GM19395 (cell line): Measurements from ENCODE around the gene CEBPA.

Experiments
- ATAC-seq: cut with Tn5 transposase; IDR thresholded peaks from one replicate; pipeline ENCODE4 v1.9.1; 2021; ENCODE audit warnings: mild to moderate bottlenecking, moderate library complexity; ENCODE audit not compliant: unreplicated experiment

The CEBPA gene

GRCh38 chr19:33252418-33252962 lies 49.8 kb downstream of the CEBPA start:
- no peak for ATAC-seq

DNA sequence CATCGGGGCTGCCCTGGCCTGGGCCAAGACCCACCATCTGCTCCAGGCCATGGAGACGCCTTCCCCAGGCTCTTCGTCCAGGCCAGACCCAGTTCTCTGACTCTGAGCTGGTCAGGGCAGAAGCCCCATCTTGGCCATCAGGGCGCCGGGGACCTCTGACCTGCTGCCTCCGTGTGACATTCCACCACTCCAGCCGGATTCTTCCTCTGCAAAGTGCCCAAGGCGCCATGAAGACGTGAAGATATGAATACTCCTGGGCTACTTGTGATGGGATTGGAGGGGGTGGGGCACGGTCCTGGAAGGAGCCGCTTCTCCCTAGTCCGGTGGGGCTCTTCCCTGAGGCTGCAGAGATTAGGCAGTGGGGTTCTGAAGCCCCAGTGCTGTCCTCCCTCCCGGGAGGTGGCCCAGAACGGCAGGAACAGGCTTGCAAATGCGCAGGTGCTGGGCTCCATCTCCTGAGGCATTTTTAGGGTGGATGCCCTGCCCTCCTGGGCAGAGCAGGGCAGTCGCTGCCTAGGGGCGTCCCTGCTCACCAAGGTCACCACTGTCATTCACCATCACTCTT lies 50.7 kb downstream of the CEBPA start:
- ATAC-seq: no peak

- no peak for ATAC-seq
Observed at GRCh38 chr19:33251076-33251475, 51.3 kb downstream of the CEBPA start.

DNA sequence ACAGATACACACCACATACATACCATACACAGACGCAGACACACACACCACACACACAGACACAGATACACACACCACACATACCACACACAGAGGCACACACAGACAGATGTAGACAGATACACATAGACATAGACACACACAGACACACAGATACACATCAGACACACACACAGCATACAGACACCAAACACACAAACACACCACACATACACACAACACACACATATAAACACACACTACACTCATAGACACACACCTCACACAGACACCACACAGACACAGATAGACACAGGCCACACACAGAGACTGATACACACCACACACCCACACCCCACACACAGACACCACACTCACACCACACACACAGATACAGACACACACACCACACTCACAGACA lies 51.8 kb downstream of the CEBPA start:
- ATAC-seq: no peak
